ENCODE data around the gene TMEM33. TPM values are rescaled to one million over a fixed set of nuclear protein-coding genes. Genes with fewer than 3 reads are reported as not detected.
"Not testable (repeated sequence)": the region's sequence is repeated elsewhere in the genome, so short reads cannot be mapped to it uniquely, and the experiment has no call there.

TMEM33 gene
- total RNA-seq, 1 experiment from 2014 or later = 66.2 TPM

DNA sequence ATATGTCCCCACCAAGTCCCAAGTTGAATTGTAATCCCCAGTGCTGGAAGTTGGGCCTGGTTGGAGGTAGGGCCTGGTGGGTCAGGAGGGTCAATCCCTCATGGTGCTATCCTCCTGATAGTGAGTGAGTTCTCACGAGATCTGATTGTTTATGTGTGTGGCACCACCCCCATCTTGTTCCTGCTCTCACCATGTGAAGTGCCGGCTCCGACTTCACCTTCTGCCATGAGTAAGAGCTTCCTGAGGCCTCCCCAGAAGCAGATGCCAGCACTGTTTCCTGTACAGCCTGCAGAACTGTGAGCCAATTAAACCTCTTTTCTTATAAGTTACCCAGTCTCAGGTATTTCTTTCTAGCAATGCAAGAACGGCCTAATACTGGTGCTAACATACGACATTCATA lies 22.7 kb upstream of the TMEM33 start:
- Mint-ChIP-seq H3K4me1 (ENCODE audit: low read depth, unreplicated experiment) (peaks cover 7% of the 10 kb centered on the region), H3K4me3 (ENCODE audit: unreplicated experiment) (no peak overlapping the region), H3K27ac (ENCODE audit: unreplicated experiment) (no peak overlapping the region), H3K36me3 (ENCODE audit: insufficient read depth, unreplicated experiment) (no peaks in the 10 kb centered on the region), H3K9me3 (ENCODE audit: unreplicated experiment) (no peaks in the 10 kb centered on the region), H3K27me3 (ENCODE audit: insufficient read depth, unreplicated experiment) (no peaks in the 10 kb centered on the region)
- Histone ChIP-seq H3K27me3 (replicated peaks; ENCODE audit: control insufficient read depth, insufficient read depth, low read length) (no peaks in the 10 kb centered on the region), H3K36me3 (ENCODE audit: control insufficient read depth, insufficient read depth, low read length) (no peaks in the 10 kb centered on the region), H3K4me3 (ENCODE audit: low read depth, low read length) (no peak overlapping the region), H3K9me3 (no peaks in the 10 kb centered on the region), H3K4me1 (peaks cover 14% of the 10 kb centered on the region)
- ChIA-PET POLR2A (no interaction called here), CTCF (no interaction called here)
- intact Hi-C loops (cut with micrococcal nuclease; ENCODE audit: unreplicated experiment) = no loop called here
- TF ChIP-seq, protein P1, sequence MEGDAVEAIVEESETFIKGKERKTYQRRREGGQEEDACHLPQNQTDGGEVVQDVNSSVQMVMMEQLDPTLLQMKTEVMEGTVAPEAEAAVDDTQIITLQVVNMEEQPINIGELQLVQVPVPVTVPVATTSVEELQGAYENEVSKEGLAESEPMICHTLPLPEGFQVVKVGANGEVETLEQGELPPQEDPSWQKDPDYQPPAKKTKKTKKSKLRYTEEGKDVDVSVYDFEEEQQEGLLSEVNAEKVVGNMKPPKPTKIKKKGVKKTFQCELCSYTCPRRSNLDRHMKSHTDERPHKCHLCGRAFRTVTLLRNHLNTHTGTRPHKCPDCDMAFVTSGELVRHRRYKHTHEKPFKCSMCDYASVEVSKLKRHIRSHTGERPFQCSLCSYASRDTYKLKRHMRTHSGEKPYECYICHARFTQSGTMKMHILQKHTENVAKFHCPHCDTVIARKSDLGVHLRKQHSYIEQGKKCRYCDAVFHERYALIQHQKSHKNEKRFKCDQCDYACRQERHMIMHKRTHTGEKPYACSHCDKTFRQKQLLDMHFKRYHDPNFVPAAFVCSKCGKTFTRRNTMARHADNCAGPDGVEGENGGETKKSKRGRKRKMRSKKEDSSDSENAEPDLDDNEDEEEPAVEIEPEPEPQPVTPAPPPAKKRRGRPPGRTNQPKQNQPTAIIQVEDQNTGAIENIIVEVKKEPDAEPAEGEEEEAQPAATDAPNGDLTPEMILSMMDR (IDR thresholded peaks at IDR 0.05; ENCODE audit: insufficient read depth in 1 of 2, low read depth in 1 of 2, low read length in 1 of 2, severe bottlenecking in 1 of 2, unreplicated experiment in 1 of 2) = no peak
- BruUV-seq (replicated peaks) = no TSS peak
- DNase-seq = no peak

DNA sequence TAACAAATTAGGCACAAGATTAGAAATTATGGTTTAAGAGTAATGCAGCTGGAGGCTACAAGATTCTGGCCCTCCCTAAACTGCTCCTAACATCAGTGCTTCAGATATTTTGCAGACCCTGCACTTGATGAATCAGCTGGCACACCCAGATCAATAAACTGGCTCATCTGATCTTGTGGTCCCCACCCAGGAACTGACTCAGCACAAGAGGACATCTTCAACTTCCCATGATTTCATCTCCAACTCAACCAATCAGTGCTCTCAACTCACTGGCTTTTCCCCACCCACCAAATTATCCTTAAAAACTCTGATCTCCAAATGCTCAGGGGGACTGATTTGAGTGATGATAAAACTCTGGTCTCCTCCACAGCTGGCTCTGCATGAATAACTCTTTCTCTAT lies 21.7 kb upstream of the TMEM33 start:
- H3K9me3 Mint-ChIP-seq (ENCODE audit: unreplicated experiment) = no peaks in the 10 kb centered on the region
- no TSS peak for BruUV-seq (replicated peaks)
- H3K4me1 Mint-ChIP-seq (ENCODE audit: low read depth, unreplicated experiment) = peaks cover 6% of the 10 kb centered on the region
- Histone ChIP-seq H3K4me1 (peaks cover 13% of the 10 kb centered on the region), H3K36me3 (ENCODE audit: control insufficient read depth, insufficient read depth, low read length) (no peaks in the 10 kb centered on the region), H3K27me3 (replicated peaks; ENCODE audit: control insufficient read depth, insufficient read depth, low read length) (no peaks in the 10 kb centered on the region), H3K4me3 (ENCODE audit: low read depth, low read length) (no peak overlapping the region), H3K9me3 (no peaks in the 10 kb centered on the region)
- intact Hi-C loops (cut with micrococcal nuclease; ENCODE audit: unreplicated experiment) = no loop called here
- H3K36me3 Mint-ChIP-seq (ENCODE audit: insufficient read depth, unreplicated experiment) = no peaks in the 10 kb centered on the region
- no peaks in the 10 kb centered on the region for H3K27me3 Mint-ChIP-seq (ENCODE audit: insufficient read depth, unreplicated experiment)
- no peak overlapping the region for H3K4me3 Mint-ChIP-seq (ENCODE audit: unreplicated experiment)
- no peak for DNase-seq
- TF ChIP-seq, protein P1 (IDR thresholded peaks at IDR 0.05; ENCODE audit: insufficient read depth in 1 of 2, low read depth in 1 of 2, low read length in 1 of 2, severe bottlenecking in 1 of 2, unreplicated experiment in 1 of 2) = no peak
- CTCF ChIA-PET = no interaction called here
- H3K27ac Mint-ChIP-seq (ENCODE audit: unreplicated experiment) = no peak overlapping the region
- POLR2A ChIA-PET = no interaction called here

DNA sequence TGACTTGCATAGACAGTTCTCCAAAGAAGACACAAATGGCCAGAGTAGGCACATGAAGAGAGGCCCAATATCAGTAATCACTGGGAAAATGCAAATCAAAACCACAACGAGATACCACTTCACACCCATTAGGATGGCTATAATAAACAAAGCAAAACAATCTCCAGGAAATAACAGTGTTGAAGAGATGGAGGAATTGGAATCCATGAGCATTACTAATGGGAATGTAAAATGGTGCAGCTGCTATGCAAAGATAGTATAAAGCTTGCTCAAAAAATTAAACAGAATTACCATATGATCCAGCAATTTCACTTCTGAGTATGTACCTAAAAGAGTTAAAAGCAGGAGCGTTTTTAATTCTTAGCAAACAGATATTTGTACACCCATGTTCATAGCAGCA lies 17.0 kb upstream of the TMEM33 start:
- Histone ChIP-seq H3K36me3 (ENCODE audit: control insufficient read depth, insufficient read depth, low read length) (no peaks in the 10 kb centered on the region), H3K4me3 (ENCODE audit: low read depth, low read length) (no peak overlapping the region), H3K4me1 (no peaks in the 10 kb centered on the region), H3K27me3 (replicated peaks; ENCODE audit: control insufficient read depth, insufficient read depth, low read length) (no peaks in the 10 kb centered on the region), H3K9me3 (no peaks in the 10 kb centered on the region)
- Mint-ChIP-seq H3K4me3 (ENCODE audit: unreplicated experiment) (no peak overlapping the region), H3K27ac (ENCODE audit: unreplicated experiment) (no peak overlapping the region), H3K36me3 (ENCODE audit: insufficient read depth, unreplicated experiment) (no peaks in the 10 kb centered on the region), H3K4me1 (ENCODE audit: low read depth, unreplicated experiment) (no peaks in the 10 kb centered on the region), H3K9me3 (ENCODE audit: unreplicated experiment) (peaks cover 21% of the 10 kb centered on the region), H3K27me3 (ENCODE audit: insufficient read depth, unreplicated experiment) (no peaks in the 10 kb centered on the region)
- no TSS peak for BruUV-seq (replicated peaks)
- POLR2A ChIA-PET = no interaction called here
- TF ChIP-seq, protein P1 (IDR thresholded peaks at IDR 0.05; ENCODE audit: insufficient read depth in 1 of 2, low read depth in 1 of 2, low read length in 1 of 2, severe bottlenecking in 1 of 2, unreplicated experiment in 1 of 2) = no peak
- intact Hi-C loops (cut with micrococcal nuclease; ENCODE audit: unreplicated experiment) = no loop called here
- CTCF ChIA-PET = no interaction called here
- no peak for DNase-seq

DNA sequence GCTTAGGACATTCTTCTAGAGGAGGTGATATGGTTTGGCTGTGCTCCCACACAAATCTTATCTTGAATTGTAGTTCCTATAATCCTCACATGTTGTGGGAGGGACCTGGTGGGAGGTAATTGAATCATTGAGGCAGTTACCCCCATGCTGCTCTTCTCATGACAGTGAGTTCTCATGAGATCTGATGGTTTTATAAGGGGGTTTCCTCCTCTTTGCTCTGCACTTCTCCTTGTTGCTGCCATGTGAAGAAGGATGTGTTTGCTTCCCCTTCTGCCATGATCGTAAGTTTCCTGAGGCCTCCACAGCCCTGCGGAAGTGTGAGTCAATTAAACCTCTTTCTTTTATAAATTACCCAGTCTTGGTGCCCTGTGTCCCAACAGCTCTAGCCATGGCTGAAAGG lies 14.8 kb upstream of the TMEM33 start:
- CTCF ChIA-PET; BruUV-seq (replicated peaks); POLR2A ChIA-PET: not testable (repeated sequence)

More for the DNA sequence above, 14.8 kb upstream of the TMEM33 start:
- H3K4me1 ChIP-seq; DNase-seq; H3K4me3 Mint-ChIP-seq (ENCODE audit: unreplicated experiment); H3K36me3 ChIP-seq (ENCODE audit: control insufficient read depth, insufficient read depth, low read length); H3K4me3 ChIP-seq (ENCODE audit: low read depth, low read length); H3K9me3 ChIP-seq; H3K27ac Mint-ChIP-seq (ENCODE audit: unreplicated experiment); intact Hi-C loops (cut with micrococcal nuclease; ENCODE audit: unreplicated experiment); H3K27me3 Mint-ChIP-seq (ENCODE audit: insufficient read depth, unreplicated experiment); H3K4me1 Mint-ChIP-seq (ENCODE audit: low read depth, unreplicated experiment); H3K36me3 Mint-ChIP-seq (ENCODE audit: insufficient read depth, unreplicated experiment); H3K27me3 ChIP-seq (replicated peaks; ENCODE audit: control insufficient read depth, insufficient read depth, low read length): not testable (repeated sequence)
- peaks cover 23% of the 10 kb centered on the region for H3K9me3 Mint-ChIP-seq (ENCODE audit: unreplicated experiment)

Data from Caco-2 (cell line).